Neural progenitor cell (in vitro differentiated cells): ENCODE data around the gene SMIM21.

Experiments
- CTCF ChIP-seq: fragments of 200-600 bp; sonication (generic); IDR thresholded peaks from 2 replicates; pipeline ENCODE4 v1.5.1; 2017; ENCODE audit warnings: antibody characterized with exemption, mild to moderate bottlenecking
- EZH2 ChIP-seq: fragments of 200-600 bp; sonication (generic); IDR thresholded peaks from 2 replicates; pipeline ENCODE4 v1.6.1; 2017; ENCODE audit warnings: antibody characterized with exemption, mild to moderate bottlenecking, moderate library complexity

- TF ChIP-seq CTCF (no peak), EZH2 (no peak)
Measured at GRCh38 chr18:75471850-75472249, 44.3 kb upstream of the SMIM21 start.
